ENCODE data around the gene HOXC5.
"Not testable (repeated sequence)": the region's sequence is repeated elsewhere in the genome, so short reads cannot be mapped to it uniquely, and the experiment has no call there.

The HOXC5 gene

GRCh38 chr12:54075974-54076373 lies 43.1 kb downstream of the HOXC5 start:
- DNase-seq, result no peak

GRCh38 chr12:54077843-54078242 lies 45.0 kb downstream of the HOXC5 start:
- not testable (repeated sequence) for DNase-seq

GRCh38 chr12:54079115-54079514 lies 46.3 kb downstream of the HOXC5 start:
- DNase-seq, result not testable (repeated sequence)

GRCh38 chr12:54080008-54080924 lies 47.4 kb downstream of the HOXC5 start:
- DNase-seq, result not testable (repeated sequence)

- DNase-seq, result not testable (repeated sequence)
Observed at GRCh38 chr12:54081053-54081514, 48.2 kb downstream of the HOXC5 start.

GRCh38 chr12:54081581-54082396 lies 48.9 kb downstream of the HOXC5 start:
- not testable (repeated sequence) for DNase-seq

GRCh38 chr12:54082397-54082892 lies 49.6 kb downstream of the HOXC5 start:
- DNase-seq, result peak; percentile 26
